Mesodermal cell (in vitro differentiated cells): ENCODE data around the gene NET1.
"Not testable (repeated sequence)": the region's sequence is repeated elsewhere in the genome, so short reads cannot be mapped to it uniquely, and the experiment has no call there.

ENCODE experiments used
- H3K27ac ChIP-seq: 2 replicates; pipeline ENCODE4 v1.7.0; 2013; ENCODE audit warnings: mild to moderate bottlenecking, low read depth, low read length, moderate library complexity; ENCODE audit not compliant: severe bottlenecking
- H3K36me3 ChIP-seq: 2 replicates; pipeline ENCODE4 v1.7.1; 2013; ENCODE audit warnings: mild to moderate bottlenecking, low read length, moderate library complexity; ENCODE audit not compliant: control insufficient read depth, insufficient read depth
- H3K4me1 ChIP-seq: one replicate; pipeline ENCODE4 v1.7.1; 2013; ENCODE audit warnings: mild to moderate bottlenecking, low read length; ENCODE audit not compliant: insufficient read depth, control insufficient read depth, poor library complexity, severe bottlenecking
- H3K4me3 ChIP-seq: 2 replicates; pipeline ENCODE4 v1.7.0; 2013; ENCODE audit warnings: low read length, control low read depth, mild to moderate bottlenecking; ENCODE audit not compliant: insufficient read depth, poor library complexity, severe bottlenecking; ENCODE audit errors: extremely low read depth
- H3K9me3 ChIP-seq: 2 replicates; pipeline ENCODE4 v1.7.1; 2013; ENCODE audit warnings: mild to moderate bottlenecking, low read length, moderate library complexity; ENCODE audit not compliant: control insufficient read depth
- WGBS, 2 experiments: methylation state at CpG; one replicate each; pipeline ENCODE4 v1.1.5; 2013; ENCODE audit warnings: missing lambda C conversion rate in 2 of 2; ENCODE audit not compliant: insufficient coverage in 2 of 2; 5-methylcytosine and 5-hydroxymethylcytosine counted together

The NET1 gene

DNA sequence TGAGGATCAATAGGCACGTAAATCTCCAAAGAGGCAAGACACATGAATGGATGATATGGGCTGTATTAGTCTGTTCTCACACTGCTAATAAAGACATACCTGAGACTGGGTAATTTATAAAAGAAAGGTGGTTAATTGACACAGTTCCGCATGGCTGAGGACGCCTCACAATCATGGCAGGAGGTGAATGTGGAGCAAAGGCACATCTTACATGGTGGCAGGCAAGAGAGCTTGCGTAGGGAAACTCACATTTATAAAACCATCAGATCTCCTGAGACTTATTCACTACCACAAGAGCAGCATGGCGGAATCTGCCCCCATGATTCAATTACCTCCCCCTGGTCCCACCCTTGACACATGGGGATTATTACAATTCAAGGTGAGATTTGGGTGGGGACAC is 33.2 kb upstream of the NET1 start:
- not testable (repeated sequence) for H3K4me1 ChIP-seq, H3K27ac ChIP-seq, H3K4me3 ChIP-seq, H3K9me3 ChIP-seq, H3K36me3 ChIP-seq
- WGBS, 2 experiments: 82 to 85% methylated on average over 3 to 5 of the region's 5 CpGs

DNA sequence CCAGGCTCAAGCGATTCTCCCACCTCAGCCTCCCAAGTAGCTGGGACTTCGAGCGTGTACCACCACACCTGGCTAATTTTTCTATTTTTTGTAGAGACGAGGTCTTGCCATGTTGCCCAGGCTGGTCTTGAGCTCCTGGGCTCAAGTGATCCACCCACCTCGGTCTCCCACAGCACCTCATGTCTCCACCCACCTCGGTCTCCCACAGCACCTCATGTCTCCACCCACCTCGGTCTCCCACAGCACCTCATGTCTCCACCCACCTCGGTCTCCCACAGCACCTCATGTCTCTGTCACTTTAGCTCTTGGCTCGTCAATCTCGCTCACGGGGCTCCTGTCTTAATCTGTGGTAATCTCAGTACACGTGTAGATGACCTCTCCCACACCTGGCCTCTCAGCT is 32.0 kb upstream of the NET1 start:
- H3K4me3 ChIP-seq, H3K9me3 ChIP-seq, H3K27ac ChIP-seq, H3K36me3 ChIP-seq, H3K4me1 ChIP-seq: not testable (repeated sequence)
- 93 to 95% methylated on average over 9 to 12 of the region's 12 CpGs for WGBS, 2 experiments

GRCh38 chr10:5381187-5381586 is 31.2 kb upstream of the NET1 start:
- no peaks in the 10 kb centered on the region for H3K36me3 ChIP-seq
- H3K4me3 ChIP-seq: no peak overlapping the region
- no peaks in the 10 kb centered on the region for H3K4me1 ChIP-seq
- H3K27ac ChIP-seq: no peak overlapping the region
- no CpG with 5 or more reads among the region's 2 CpGs for WGBS, 2 experiments
- no peaks in the 10 kb centered on the region for H3K9me3 ChIP-seq

GRCh38 chr10:5385224-5385623 is 27.1 kb upstream of the NET1 start:
- Histone ChIP-seq H3K27ac (no peak overlapping the region), H3K4me1 (no peaks in the 10 kb centered on the region), H3K36me3 (no peaks in the 10 kb centered on the region), H3K9me3 (peaks cover 10% of the 10 kb centered on the region), H3K4me3 (no peak overlapping the region)
- 67 to 88% methylated on average over 1 to 2 of the region's 2 CpGs for WGBS, 2 experiments

- no peaks in the 10 kb centered on the region for H3K36me3 ChIP-seq
Observed at GRCh38 chr10:5387169-5387568, 25.2 kb upstream of the NET1 start.

GRCh38 chr10:5390607-5391205 is 21.7 kb upstream of the NET1 start:
- Histone ChIP-seq H3K9me3 (peaks cover 25% of the 10 kb centered on the region), H3K4me1 (no peaks in the 10 kb centered on the region), H3K36me3 (no peaks in the 10 kb centered on the region), H3K27ac (no peak overlapping the region), H3K4me3 (no peak overlapping the region)
- no CpG with 5 or more reads among the region's 1 CpG for WGBS, 2 experiments

More at GRCh38 chr10:5387169-5387568, 25.2 kb upstream of the NET1 start:
- H3K4me3 ChIP-seq: no peak overlapping the region
- H3K27ac ChIP-seq: no peak overlapping the region
- WGBS, 2 experiments: 50 to 96% methylated on average over 1 to 4 of the region's 5 CpGs
- peaks cover 25% of the 10 kb centered on the region for H3K9me3 ChIP-seq
- H3K4me1 ChIP-seq: no peaks in the 10 kb centered on the region

- Histone ChIP-seq H3K36me3 (no peaks in the 10 kb centered on the region), H3K4me1 (no peaks in the 10 kb centered on the region), H3K9me3 (peaks cover 25% of the 10 kb centered on the region), H3K4me3 (no peak overlapping the region), H3K27ac (no peak overlapping the region)
- 100% methylated on average over 1 of the region's 3 CpGs; no CpG with 5 or more reads in 1 of the 2 experiments for WGBS, 2 experiments
Observed at GRCh38 chr10:5391790-5392189, 20.6 kb upstream of the NET1 start.

- WGBS, 2 experiments: 95 to 96% methylated on average over 14 of the region's 14 CpGs
- Histone ChIP-seq H3K36me3 (no peaks in the 10 kb centered on the region), H3K27ac (no peak overlapping the region), H3K9me3 (peaks cover 25% of the 10 kb centered on the region), H3K4me3 (no peak overlapping the region), H3K4me1 (no peaks in the 10 kb centered on the region)
Observed at GRCh38 chr10:5393529-5393928, 18.8 kb upstream of the NET1 start.

- no peaks in the 10 kb centered on the region for H3K4me1 ChIP-seq
- H3K4me3 ChIP-seq: no peak overlapping the region
- H3K36me3 ChIP-seq: no peaks in the 10 kb centered on the region
- H3K27ac ChIP-seq: no peak overlapping the region
- 92 to 96% methylated on average over 16 to 17 of the region's 18 CpGs for WGBS, 2 experiments
- peaks cover 16% of the 10 kb centered on the region for H3K9me3 ChIP-seq
Observed at GRCh38 chr10:5395168-5395567, 17.2 kb upstream of the NET1 start.

DNA sequence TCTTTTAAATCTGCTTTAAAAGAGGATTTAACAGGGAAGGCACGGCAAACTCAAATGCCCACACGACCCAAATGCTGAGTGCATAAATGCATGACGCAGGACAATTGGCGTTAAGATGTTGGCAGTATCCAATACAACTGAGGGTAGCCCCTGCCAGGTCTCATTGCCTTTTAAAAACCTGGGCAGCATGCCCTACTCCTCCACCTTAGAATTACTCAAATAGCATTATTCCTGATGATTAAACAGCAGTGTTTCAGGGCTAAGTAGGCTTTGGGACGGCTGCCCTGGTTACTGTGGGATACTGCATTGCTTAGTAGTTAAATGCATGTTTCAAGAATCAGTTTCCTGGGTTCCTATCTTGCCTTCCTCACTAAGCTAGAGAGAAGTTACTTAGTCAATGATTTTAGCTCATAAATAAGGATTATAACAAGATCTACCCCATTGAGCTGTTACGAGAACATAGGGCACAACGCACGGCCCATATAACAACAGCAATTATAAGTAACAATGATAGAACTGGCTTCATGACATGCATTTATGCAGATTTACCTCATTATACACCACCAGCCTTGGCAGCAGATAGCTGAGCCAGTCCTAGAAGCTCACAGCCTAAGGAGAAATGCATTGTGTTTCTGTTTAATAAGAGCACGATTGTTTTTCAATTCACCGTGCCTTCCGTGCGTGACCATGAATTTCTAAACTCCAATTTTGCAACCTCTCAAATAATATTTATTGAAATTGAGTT is 15.6 kb upstream of the NET1 start:
- WGBS, 2 experiments: 95 to 97% methylated on average over 5 to 7 of the region's 12 CpGs
- Histone ChIP-seq H3K4me3 (no peak overlapping the region), H3K36me3 (no peaks in the 10 kb centered on the region), H3K27ac (no peak overlapping the region), H3K4me1 (no peaks in the 10 kb centered on the region), H3K9me3 (peaks cover 5% of the 10 kb centered on the region)

- Histone ChIP-seq H3K27ac (no peak overlapping the region), H3K9me3 (no peaks in the 10 kb centered on the region), H3K4me1 (no peaks in the 10 kb centered on the region), H3K36me3 (no peaks in the 10 kb centered on the region), H3K4me3 (no peak overlapping the region)
- WGBS, 2 experiments: 71 to 75% methylated on average over 2 to 6 of the region's 6 CpGs
Observed at GRCh38 chr10:5399332-5399731, 13.0 kb upstream of the NET1 start.
